ENCODE measurements around the gene SEZ6. TPM values are rescaled to one million over a fixed set of nuclear protein-coding genes. Genes with fewer than 3 reads are reported as not detected.

Gene SEZ6
- total RNA-seq, 3 donors from 2014 or later (not counting 1 experiment from before 2014, with no cell fraction given) = 0.33 to 1.4 (median 0.97) TPM

DNA sequence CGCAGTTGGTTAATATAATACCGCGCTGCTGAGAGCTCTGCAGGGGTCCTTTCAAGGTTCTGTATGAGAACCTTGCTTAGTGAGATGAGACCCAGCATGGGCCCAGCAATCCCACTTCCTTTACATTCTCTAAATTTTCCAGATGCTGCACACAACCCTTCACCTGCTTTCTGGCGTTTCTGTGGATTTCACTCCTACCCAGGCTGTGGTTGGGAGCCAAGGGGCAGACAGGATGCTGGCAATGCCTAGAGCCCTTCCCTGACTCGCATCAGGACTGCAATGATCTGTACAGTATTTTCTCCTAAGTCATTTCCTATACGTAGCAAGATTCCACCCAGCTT is 27.0 kb upstream of the SEZ6 start:
- no peaks in the 10 kb centered on the region for H3K36me3 ChIP-seq (ENCODE audit: control insufficient read depth, insufficient read depth, low read length)
- H3K4me3 Mint-ChIP-seq = no peak overlapping the region
- DNase-seq = no peak
- peaks cover 9% of the 10 kb centered on the region for H3K36me3 Mint-ChIP-seq
- no peak overlapping the region for H3K27ac ChIP-seq (ENCODE audit: low read length)
- peaks cover 40 to 42% of the 10 kb centered on the region in 2 donors for H3K27me3 Mint-ChIP-seq (ENCODE audit: low read depth in 2 of 2)
- H3K27ac Mint-ChIP-seq = no peak overlapping the region
- no peak for ATAC-seq
- no peaks in the 10 kb centered on the region for H3K4me1 Mint-ChIP-seq
- TF ChIP-seq, protein P1, sequence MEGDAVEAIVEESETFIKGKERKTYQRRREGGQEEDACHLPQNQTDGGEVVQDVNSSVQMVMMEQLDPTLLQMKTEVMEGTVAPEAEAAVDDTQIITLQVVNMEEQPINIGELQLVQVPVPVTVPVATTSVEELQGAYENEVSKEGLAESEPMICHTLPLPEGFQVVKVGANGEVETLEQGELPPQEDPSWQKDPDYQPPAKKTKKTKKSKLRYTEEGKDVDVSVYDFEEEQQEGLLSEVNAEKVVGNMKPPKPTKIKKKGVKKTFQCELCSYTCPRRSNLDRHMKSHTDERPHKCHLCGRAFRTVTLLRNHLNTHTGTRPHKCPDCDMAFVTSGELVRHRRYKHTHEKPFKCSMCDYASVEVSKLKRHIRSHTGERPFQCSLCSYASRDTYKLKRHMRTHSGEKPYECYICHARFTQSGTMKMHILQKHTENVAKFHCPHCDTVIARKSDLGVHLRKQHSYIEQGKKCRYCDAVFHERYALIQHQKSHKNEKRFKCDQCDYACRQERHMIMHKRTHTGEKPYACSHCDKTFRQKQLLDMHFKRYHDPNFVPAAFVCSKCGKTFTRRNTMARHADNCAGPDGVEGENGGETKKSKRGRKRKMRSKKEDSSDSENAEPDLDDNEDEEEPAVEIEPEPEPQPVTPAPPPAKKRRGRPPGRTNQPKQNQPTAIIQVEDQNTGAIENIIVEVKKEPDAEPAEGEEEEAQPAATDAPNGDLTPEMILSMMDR (IDR thresholded peaks at IDR 0.05) = no peak
- H3K27me3 ChIP-seq (ENCODE audit: control insufficient read depth, insufficient read depth, low read length) = peaks cover 10% of the 10 kb centered on the region
- peaks cover 0 to 7% of the 10 kb centered on the region in 2 donors for H3K9me3 Mint-ChIP-seq
- intact Hi-C loops (cut with micrococcal nuclease) = no loop called here
- no peak overlapping the region for H3K4me3 ChIP-seq (ENCODE audit: low read length)
- 50% methylated on average over 5 of the region's 6 CpGs for WGBS (ENCODE audit: insufficient coverage)
- H3K4me1 ChIP-seq (ENCODE audit: control insufficient read depth, insufficient read depth, low read length) = peaks cover 2% of the 10 kb centered on the region
- peaks cover 3% of the 10 kb centered on the region for H3K9me3 ChIP-seq (ENCODE audit: control insufficient read depth, insufficient read depth, low read length)

DNA sequence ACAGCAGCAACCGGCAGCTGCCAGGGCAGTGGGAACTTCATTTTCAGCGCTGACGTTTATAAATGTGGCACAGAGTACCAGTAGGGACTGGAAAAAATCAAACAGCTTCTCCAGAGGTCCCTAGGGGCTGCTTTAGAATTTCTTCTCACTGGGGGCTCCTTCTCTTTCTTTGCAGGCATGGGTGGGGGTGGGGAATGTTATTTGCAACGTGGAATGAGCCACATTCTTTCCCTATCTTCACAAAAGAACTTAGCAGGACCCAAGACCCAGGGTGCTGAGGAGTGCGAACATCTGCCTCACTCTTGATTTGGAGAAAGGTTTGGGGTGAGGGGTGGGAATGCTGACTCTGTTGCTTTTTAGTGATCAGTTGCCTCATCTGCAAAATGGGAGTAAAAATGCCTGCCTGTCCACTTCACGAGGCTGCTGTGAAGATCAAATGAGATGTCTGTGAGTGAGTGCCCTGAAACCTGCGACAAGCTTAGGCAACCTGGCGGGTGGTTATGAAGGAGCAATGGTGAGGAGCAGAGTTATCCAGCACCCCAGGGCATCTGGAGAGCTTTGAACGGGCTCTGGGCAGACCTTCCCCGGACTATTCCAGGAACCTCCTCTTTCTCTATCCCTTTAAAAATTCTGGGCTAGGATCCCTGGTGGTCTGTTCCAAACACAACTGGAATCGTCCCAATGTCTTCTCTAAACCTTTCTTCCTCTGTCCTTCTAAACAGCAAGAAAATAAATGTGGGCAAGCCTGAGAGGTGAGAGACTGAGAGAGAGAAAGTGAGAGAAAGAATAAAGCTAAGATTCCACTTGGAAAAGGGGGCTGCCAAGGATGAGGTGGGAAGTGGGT is 26.4 kb upstream of the SEZ6 start:
- DNase-seq (no peak), ATAC-seq (no peak)
- intact Hi-C loops (cut with micrococcal nuclease) = no loop called here
- H3K27ac ChIP-seq (ENCODE audit: low read length) = no peak overlapping the region
- TF ChIP-seq, protein P1 (IDR thresholded peaks at IDR 0.05) = no peak
- Mint-ChIP-seq H3K27me3 (ENCODE audit: low read depth in 2 of 2) (peaks cover 43 to 48% of the 10 kb centered on the region in 2 donors), H3K4me1 (no peaks in the 10 kb centered on the region), H3K4me3 (no peak overlapping the region), H3K36me3 (peaks cover 9% of the 10 kb centered on the region), H3K9me3 (peaks cover 0 to 7% of the 10 kb centered on the region in 2 donors), H3K27ac (no peak overlapping the region)
- WGBS (ENCODE audit: insufficient coverage) = 56% methylated on average over 9 of the region's 11 CpGs
- peaks cover 2% of the 10 kb centered on the region for H3K4me1 ChIP-seq (ENCODE audit: control insufficient read depth, insufficient read depth, low read length)
- peaks cover 3% of the 10 kb centered on the region for H3K9me3 ChIP-seq (ENCODE audit: control insufficient read depth, insufficient read depth, low read length)
- no peaks in the 10 kb centered on the region for H3K36me3 ChIP-seq (ENCODE audit: control insufficient read depth, insufficient read depth, low read length)
- no peak overlapping the region for H3K4me3 ChIP-seq (ENCODE audit: low read length)
- peaks cover 10% of the 10 kb centered on the region for H3K27me3 ChIP-seq (ENCODE audit: control insufficient read depth, insufficient read depth, low read length)

DNA sequence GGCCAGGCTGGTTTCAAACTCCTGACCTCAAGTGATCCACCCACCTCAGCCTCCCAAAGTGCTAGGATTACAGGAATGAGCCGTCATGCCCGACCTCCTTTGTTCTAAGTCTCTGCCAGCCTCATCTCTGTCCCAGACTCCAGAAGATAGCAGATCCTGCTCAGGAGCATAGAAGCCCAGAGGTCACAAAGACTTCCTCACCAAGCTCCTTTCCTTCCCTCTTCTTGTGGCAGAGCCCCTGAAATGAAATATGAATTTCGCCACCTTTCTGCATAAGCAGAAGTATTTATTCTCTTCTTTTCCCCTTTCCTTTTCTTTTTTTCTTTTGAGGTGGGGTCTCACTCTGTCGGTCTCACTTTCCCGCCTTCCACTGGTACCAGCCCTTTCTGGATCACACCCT is 25.7 kb upstream of the SEZ6 start:
- Mint-ChIP-seq H3K4me1 (no peaks in the 10 kb centered on the region), H3K27me3 (ENCODE audit: low read depth in 2 of 2) (peaks cover 43 to 54% of the 10 kb centered on the region in 2 donors), H3K4me3 (no peak overlapping the region), H3K27ac (no peak overlapping the region), H3K9me3 (peaks cover 0 to 7% of the 10 kb centered on the region in 2 donors), H3K36me3 (peaks cover 9% of the 10 kb centered on the region)
- Histone ChIP-seq H3K27ac (ENCODE audit: low read length) (no peak overlapping the region), H3K36me3 (ENCODE audit: control insufficient read depth, insufficient read depth, low read length) (no peaks in the 10 kb centered on the region), H3K27me3 (ENCODE audit: control insufficient read depth, insufficient read depth, low read length) (peaks cover 10% of the 10 kb centered on the region), H3K4me1 (ENCODE audit: control insufficient read depth, insufficient read depth, low read length) (peaks cover 2% of the 10 kb centered on the region), H3K9me3 (ENCODE audit: control insufficient read depth, insufficient read depth, low read length) (peaks cover 3% of the 10 kb centered on the region), H3K4me3 (ENCODE audit: low read length) (no peak overlapping the region)
- TF ChIP-seq, protein P1 (IDR thresholded peaks at IDR 0.05) = no peak
- intact Hi-C loops (cut with micrococcal nuclease) = no loop called here
- WGBS (ENCODE audit: insufficient coverage) = 51% methylated on average over 5 of the region's 5 CpGs
- no peak for ATAC-seq
- DNase-seq = no peak
